UCSD-AML1 (cell line): ENCODE measurements around the gene FOXK1.

Experiments used
- DNase-seq: peaks from one replicate; lab custom pipeline; 2025; ENCODE audit not compliant: unreplicated experiment; lab: John Stamatoyannopoulos, UW

FOXK1 gene

GRCh38 chr7:4763091-4763793 lies 81.1 kb downstream of the FOXK1 start:
- no peak for DNase-seq

- no peak for DNase-seq
Measured at GRCh38 chr7:4763794-4764185, 81.7 kb downstream of the FOXK1 start.

GRCh38 chr7:4764402-4765007 lies 82.4 kb downstream of the FOXK1 start:
- DNase-seq = no peak

GRCh38 chr7:4765776-4766490 lies 83.8 kb downstream of the FOXK1 start:
- DNase-seq = no peak

GRCh38 chr7:4766666-4767519 lies 84.8 kb downstream of the FOXK1 start:
- DNase-seq = no peak

GRCh38 chr7:4768597-4769569 lies 86.8 kb downstream of the FOXK1 start:
- no peak for DNase-seq

GRCh38 chr7:4769761-4770160 lies 87.7 kb downstream of the FOXK1 start:
- no peak for DNase-seq

GRCh38 chr7:4770886-4771285 lies 88.8 kb downstream of the FOXK1 start:
- DNase-seq = no peak

GRCh38 chr7:4771737-4772136 lies 89.6 kb downstream of the FOXK1 start:
- DNase-seq = no peak

GRCh38 chr7:4772306-4772705 lies 90.2 kb downstream of the FOXK1 start:
- no peak for DNase-seq

- DNase-seq = no peak
Measured at GRCh38 chr7:4774007-4774406, 91.9 kb downstream of the FOXK1 start.

- no peak for DNase-seq
Measured at GRCh38 chr7:4774658-4775249, 92.7 kb downstream of the FOXK1 start.

GRCh38 chr7:4775250-4775847 lies 93.3 kb downstream of the FOXK1 start, which contains the start of gene AP5Z1:
TSS of gene AP5Z1 (plus strand) at chr7:4775623. CDS start at chr7:4775716, 93 bp downstream.
- DNase-seq = peak; percentile 88

GRCh38 chr7:4775848-4776623 lies 93.9 kb downstream of the FOXK1 start:
- DNase-seq = peak; percentile 36

GRCh38 chr7:4779118-4779517 lies 97.0 kb downstream of the FOXK1 start:
- DNase-seq = no peak

GRCh38 chr7:4781366-4782069 lies 99.4 kb downstream of the FOXK1 start:
- DNase-seq = no peak

GRCh38 chr7:4782333-4783291 lies 100.5 kb downstream of the FOXK1 start:
- DNase-seq = no peak
